ENCODE measurements around the gene DEFB115.
"Not testable (repeated sequence)": the region's sequence is repeated elsewhere in the genome, so short reads cannot be mapped to it uniquely, and the experiment has no call there.

The DEFB115 gene

GRCh38 chr20:31257364-31257763 lies at the start of gene DEFB115:
Gene DEFB115 (plus strand): TSS chr20:31257664. CDS start chr20:31257664, 0 bp downstream.
- no peak for DNase-seq (ENCODE audit: low read depth, low spot score)

GRCh38 chr20:31236953-31237352 lies 20.5 kb upstream of the DEFB115 start:
- DNase-seq (ENCODE audit: low read depth, low spot score): no peak

GRCh38 chr20:31237763-31238162 lies 19.7 kb upstream of the DEFB115 start:
- DNase-seq (ENCODE audit: low read depth, low spot score): no peak

GRCh38 chr20:31239139-31239538 lies 18.3 kb upstream of the DEFB115 start:
- DNase-seq (ENCODE audit: low read depth, low spot score): no peak

GRCh38 chr20:31256959-31257358 lies 505 bp upstream of the DEFB115 start:
- DNase-seq (ENCODE audit: low read depth, low spot score): no peak

- DNase-seq (ENCODE audit: low read depth, low spot score): no peak
Observed at GRCh38 chr20:31260326-31260932, 3.0 kb downstream of the DEFB115 start.

- DNase-seq (ENCODE audit: low read depth, low spot score): no peak
Observed at GRCh38 chr20:31274441-31274840, 17.0 kb downstream of the DEFB115 start.

- DNase-seq (ENCODE audit: low read depth, low spot score): no peak
Observed at GRCh38 chr20:31278178-31278577, 20.7 kb downstream of the DEFB115 start.

GRCh38 chr20:31284964-31285363 lies 27.5 kb downstream of the DEFB115 start:
- not testable (repeated sequence) for DNase-seq (ENCODE audit: low read depth, low spot score)

- DNase-seq (ENCODE audit: low read depth, low spot score): no peak
Observed at GRCh38 chr20:31308535-31309162, 51.2 kb downstream of the DEFB115 start, which contains the start of gene DEFB116. Gene DEFB116 (minus strand): TSS chr20:31308585. CDS start chr20:31308585, 0 bp downstream.

All from brain pericyte (primary cell).